ENCODE data around the gene AARS2. TPM values are rescaled to one million over a fixed set of nuclear protein-coding genes. Genes with fewer than 3 reads are reported as not detected.
A peak's percentile ranks its signal among the peaks of the same experiment; 100 is the strongest.

AARS2 gene
- total and polyA plus RNA-seq, 9 of the 15 experiments (the other 6 are each of a cell fraction or from before 2014, with no cell fraction given): 0.97 to 34.0 (median 18.3) TPM

- H3K36me3 ChIP-seq (ENCODE audit: control insufficient read depth, insufficient read depth, low read length): peaks cover 49% of the 10 kb centered on the region; the same call in 1 of the 3 replicates
- CTCF ChIA-PET (ENCODE audit: low intra/inter-chr PET ratio): no interaction called here
- no TSS peak for BruUV-seq (replicated peaks)
- H3K4me2 ChIP-seq (ENCODE audit: insufficient read depth, low read length): no peak overlapping the region
- no peak for DNase-seq (ENCODE audit: extremely low read depth in 1 of 4, low spot score in 3 of 4)
- ATAC-seq: no peak
- no peak overlapping the region for H3K27ac ChIP-seq (ENCODE audit: extremely low read depth, low read depth, low read length)
- no peaks in the 10 kb centered on the region for H3K27me3 ChIP-seq (ENCODE audit: control insufficient read depth in 2 of 2, insufficient read depth in 2 of 2, low read length in 2 of 2)
- H3K9me1 ChIP-seq (ENCODE audit: control insufficient read depth, insufficient read depth, low read length): peaks cover 6% of the 10 kb centered on the region
- POLR2A ChIA-PET: interaction anchor here (0.6 to 8.2 kb wide), 6 partner anchors 14 to 868 kb away, joined by 3 to 69 read pairs (median 3); partner anchors contain the start of genes GTPBP2 and HSP90AB1
- intact Hi-C loops (cut with micrococcal nuclease) (no loop called here), in situ Hi-C loops (cut with MboI) (no loop called here)
- H4K20me1 ChIP-seq (replicated peaks; ENCODE audit: control insufficient read depth, insufficient read depth, low read length): peaks cover 1% of the 10 kb centered on the region
- TF ChIP-seq RBFOX2 (IDR thresholded peaks at IDR 0.05; ENCODE audit: low read depth, low read length) (0 out of 2 replicates have a peak, but pooled peaks have one; percentile 33), FOXM1 (IDR thresholded peaks at IDR 0.05; ENCODE audit: low read depth) (no peak), FOXM1 (CRISPR knock-in tag; IDR thresholded peaks at IDR 0.05; ENCODE audit: low read depth) (no peak)
- no peak overlapping the region for H2AFZ ChIP-seq (ENCODE audit: low read depth, low read length)
- WGBS (ENCODE audit: insufficient coverage, low coverage, missing lambda C conversion rate): 94% methylated on average over 8 of the region's 8 CpGs
- no peaks in the 10 kb centered on the region for H3K9me3 ChIP-seq (replicated peaks; ENCODE audit: control insufficient read depth, insufficient read depth, low read depth, low read length)
- FAIRE-seq: no peak
- H3K9ac ChIP-seq (ENCODE audit: insufficient read depth in 1 of 2, low read depth in 2 of 2, low read length in 2 of 2): no peak overlapping the region
- peaks cover 23% of the 10 kb centered on the region for H3K79me2 ChIP-seq (ENCODE audit: control insufficient read depth, insufficient read depth, low read length)
- H3K4me1 ChIP-seq (replicated peaks in 1 of 2; ENCODE audit: control insufficient read depth in 2 of 2, insufficient read depth in 2 of 2, low read length in 2 of 2): peaks cover 27 to 50% of the 10 kb centered on the region in 2 experiments; a peak in 4 of 5 replicates
- H3K4me3 ChIP-seq: no peak overlapping the region
Observed at GRCh38 chr6:44261581-44261980, 51.6 kb downstream of the AARS2 start.

- ATAC-seq (no peak), DNase-seq (ENCODE audit: extremely low read depth in 1 of 4, low spot score in 3 of 4) (no peak), FAIRE-seq (no peak)
- BruUV-seq (replicated peaks): no TSS peak
- Histone ChIP-seq H3K9ac (ENCODE audit: insufficient read depth in 1 of 2, low read depth in 2 of 2, low read length in 2 of 2) (peak overlapping the region in 1 of 2 experiments; percentile 24; a peak in 1 of 4 replicates), H3K27ac (ENCODE audit: extremely low read depth, low read depth, low read length) (no peak overlapping the region), H3K27me3 (ENCODE audit: control insufficient read depth in 2 of 2, insufficient read depth in 2 of 2, low read length in 2 of 2) (no peaks in the 10 kb centered on the region), H3K9me1 (ENCODE audit: control insufficient read depth, insufficient read depth, low read length) (peaks cover 6% of the 10 kb centered on the region), H3K9me3 (replicated peaks; ENCODE audit: control insufficient read depth, insufficient read depth, low read depth, low read length) (no peaks in the 10 kb centered on the region), H3K4me2 (ENCODE audit: insufficient read depth, low read length) (no peak overlapping the region), H3K79me2 (ENCODE audit: control insufficient read depth, insufficient read depth, low read length) (peaks cover 32% of the 10 kb centered on the region), H3K4me3 (no peak overlapping the region), H4K20me1 (replicated peaks; ENCODE audit: control insufficient read depth, insufficient read depth, low read length) (peaks cover 9% of the 10 kb centered on the region), H2AFZ (ENCODE audit: low read depth, low read length) (no peak overlapping the region), H3K36me3 (ENCODE audit: control insufficient read depth, insufficient read depth, low read length) (peaks cover 52% of the 10 kb centered on the region; the same call in 1 of the 3 replicates), H3K4me1 (replicated peaks in 1 of 2; ENCODE audit: control insufficient read depth in 2 of 2, insufficient read depth in 2 of 2, low read length in 2 of 2) (peaks cover 33 to 57% of the 10 kb centered on the region in 2 experiments; a peak in 4 of 5 replicates)
- in situ Hi-C loops (cut with MboI): no loop called here
- intact Hi-C loops (cut with micrococcal nuclease): no loop called here
- 81% methylated on average over 6 of the region's 6 CpGs for WGBS (ENCODE audit: insufficient coverage, low coverage, missing lambda C conversion rate)
- POLR2A ChIA-PET: interaction anchor here (0.6 to 8.2 kb wide), 4 partner anchors 13 to 868 kb away, joined by 3 to 69 read pairs (median 4); partner anchors contain the start of gene HSP90AB1
- CTCF ChIA-PET (ENCODE audit: low intra/inter-chr PET ratio): no interaction called here
- TF ChIP-seq ZNF253 (CRISPR knock-in tag; conservative IDR thresholded peaks at IDR 0.05): no peak
- no peak for TF ChIP-seq HCFC1 (IDR thresholded peaks at IDR 0.05; ENCODE audit: low read depth, low read length)
Observed at GRCh38 chr6:44260451-44261297, 52.5 kb downstream of the AARS2 start.
